Epithelial cell of esophagus (primary cell): ENCODE results near the gene FSIP2.
A peak's percentile ranks its signal among the peaks of the same experiment; 100 is the strongest.

ENCODE experiments used
- DNase-seq: peaks from one replicate; pipeline ENCODE4 v3.0.0; 2010; ENCODE audit warnings: low read depth
- H3K4me3 ChIP-seq: 2 replicates; pipeline ENCODE4 v1.5.1; 2011; ENCODE audit warnings: mild to moderate bottlenecking, low read length, control low read depth
- CTCF ChIP-seq: IDR thresholded peaks from 2 replicates; pipeline ENCODE4 v1.5.1; 2011; ENCODE audit warnings: low read depth, mild to moderate bottlenecking, low read length, control low read depth, inconsistent platforms; ENCODE audit not compliant: insufficient read depth; ENCODE audit errors: missing control alignments

FSIP2 gene

GRCh38 chr2:185736210-185736609, 2.4 kb upstream of the FSIP2 start:
- no peak for TF ChIP-seq CTCF
- H3K4me3 ChIP-seq = no peak overlapping the region
- DNase-seq = no peak

GRCh38 chr2:185745864-185746859, 7.6 kb downstream of the FSIP2 start:
- no peak overlapping the region for H3K4me3 ChIP-seq
- peak; percentile 54 for DNase-seq
- no peak for TF ChIP-seq CTCF

GRCh38 chr2:185757356-185757755, 18.8 kb downstream of the FSIP2 start:
- DNase-seq = peak; percentile 62
- no peak overlapping the region for H3K4me3 ChIP-seq
- TF ChIP-seq CTCF = no peak

- DNase-seq = no peak
- H3K4me3 ChIP-seq = no peak overlapping the region
- TF ChIP-seq CTCF = no peak
Measured at GRCh38 chr2:185771396-185771795, 32.8 kb downstream of the FSIP2 start.

GRCh38 chr2:185780890-185781289, 42.3 kb downstream of the FSIP2 start:
- no peak for TF ChIP-seq CTCF
- no peak for DNase-seq

GRCh38 chr2:185782223-185782769, 43.7 kb downstream of the FSIP2 start:
- TF ChIP-seq CTCF = no peak
- DNase-seq = no peak
- no peak overlapping the region for H3K4me3 ChIP-seq

More at GRCh38 chr2:185780890-185781289, 42.3 kb downstream of the FSIP2 start:
- no peak overlapping the region for H3K4me3 ChIP-seq
